Renal pelvis (tissue), 4 donors: ENCODE measurements around the gene VTN. TPM values are rescaled to one million over a fixed set of nuclear protein-coding genes. Genes with fewer than 3 reads are reported as not detected.

Experiments
- DNase-seq: peaks from one replicate; pipeline ENCODE4 v3.0.0-alpha.2; 2013
- polyA plus RNA-seq, 3 donors: library from polyadenylated mRNA; unstranded; fragments of 120-200 nt; gene quantifications; one replicate each; pipeline ENCODE4 v1.2.1, GENCODE V29; 2013; ENCODE audit not compliant: insufficient read length in 3 of 3

The VTN gene
- polyA plus RNA-seq, 3 donors, result 18.7 to 25.2 (median 20.4) TPM

DNA sequence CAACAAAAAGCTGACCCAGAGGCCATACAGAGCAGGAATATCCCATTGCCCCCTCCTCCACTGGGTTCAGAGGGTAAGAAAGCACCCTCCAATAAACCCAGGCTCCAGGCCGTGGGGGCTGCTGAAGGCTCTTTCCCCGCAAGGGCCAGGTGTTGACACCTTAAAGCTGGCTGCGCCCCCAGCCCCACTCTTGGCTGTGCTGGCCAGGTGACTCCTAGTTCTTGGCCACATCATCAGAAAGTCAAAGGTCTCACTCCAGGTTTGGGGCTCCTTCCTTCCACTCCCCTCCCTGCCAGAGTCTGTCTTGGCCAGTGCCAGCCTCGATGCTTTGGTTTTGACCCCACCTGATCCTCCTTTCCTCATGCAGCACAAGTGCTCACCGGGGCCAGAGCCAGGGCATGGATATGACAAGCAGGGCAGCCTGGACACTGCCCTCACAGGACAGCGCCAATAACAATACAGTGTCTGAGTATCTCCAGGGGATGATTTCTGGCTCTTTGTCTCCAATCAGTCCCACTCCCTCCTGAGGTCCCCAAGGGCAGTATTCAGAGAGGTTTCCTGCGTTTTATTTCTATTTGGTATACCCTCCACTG is 27.7 kb upstream of the VTN start:
- no peak for DNase-seq

- DNase-seq, result no peak
These were observed 27.2 kb upstream of the VTN start for GRCh38 chr17:28397275-28397674.

GRCh38 chr17:28396635-28397239 is 26.6 kb upstream of the VTN start:
- no peak for DNase-seq

GRCh38 chr17:28395968-28396367 is 25.9 kb upstream of the VTN start:
- DNase-seq, result no peak

DNA sequence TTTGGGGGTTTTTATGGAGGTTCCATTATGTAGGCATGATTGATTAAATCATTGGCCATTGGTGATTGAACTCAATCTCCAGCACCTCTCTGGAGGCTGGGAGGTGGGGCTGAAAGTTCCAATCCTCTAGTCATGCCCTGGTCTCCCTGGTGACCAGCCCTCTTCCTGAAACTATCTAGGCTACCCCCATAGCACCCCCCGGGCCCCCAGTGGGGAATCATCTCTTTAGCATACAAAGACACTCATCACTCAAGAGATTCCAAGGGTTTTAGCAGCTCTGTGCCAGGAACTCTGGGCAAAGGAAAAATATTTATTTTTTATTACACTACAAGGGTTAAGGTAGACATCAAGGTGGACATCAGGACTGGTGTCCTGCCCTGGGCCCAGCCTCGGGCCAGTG is 25.3 kb upstream of the VTN start:
- DNase-seq, result no peak

- no peak for DNase-seq
These were observed 24.4 kb upstream of the VTN start for GRCh38 chr17:28394337-28395116.

- no peak for DNase-seq
These were observed 22.4 kb upstream of the VTN start for GRCh38 chr17:28392491-28392890.

GRCh38 chr17:28391401-28391800 is 21.3 kb upstream of the VTN start:
- DNase-seq, result no peak

DNA sequence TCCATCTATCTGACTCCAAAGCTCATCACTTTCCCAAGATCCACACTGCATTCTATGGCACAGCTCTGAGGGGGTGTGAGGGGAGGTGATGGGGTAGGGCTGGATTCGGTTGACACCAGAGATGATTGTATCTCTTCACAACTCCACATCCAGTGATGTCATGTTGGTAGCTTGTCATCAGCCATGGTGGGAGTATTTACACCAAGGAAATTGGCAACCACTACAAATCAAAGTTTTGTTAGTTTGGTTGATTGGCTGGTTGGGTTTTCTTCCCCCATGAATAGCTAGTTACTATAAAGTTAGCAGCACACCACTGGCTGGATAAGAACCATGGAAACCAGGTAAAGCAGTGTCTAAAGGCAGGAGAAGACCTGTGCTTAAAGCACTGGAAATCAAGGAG is 20.9 kb upstream of the VTN start:
- DNase-seq, result no peak

DNA sequence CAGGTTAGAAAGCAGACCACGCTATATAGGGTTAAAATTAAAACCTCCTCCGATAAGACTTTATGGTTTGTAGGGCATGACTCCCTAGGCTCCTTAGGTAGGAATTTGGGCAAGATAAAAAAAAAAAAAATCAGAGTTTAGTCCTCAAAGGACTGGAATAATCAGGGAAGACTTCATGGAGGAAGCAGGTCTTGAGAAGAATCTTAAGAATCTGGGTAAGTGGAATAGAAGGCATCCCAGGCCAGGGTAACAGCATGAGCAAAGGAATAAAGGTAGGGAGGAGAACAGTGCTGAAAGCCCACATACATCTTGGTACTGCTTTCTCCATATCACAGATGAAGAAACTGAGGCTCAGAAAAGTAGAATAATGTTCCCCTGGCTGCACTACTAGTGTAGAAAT is 20.5 kb upstream of the VTN start:
- no peak for DNase-seq

DNA sequence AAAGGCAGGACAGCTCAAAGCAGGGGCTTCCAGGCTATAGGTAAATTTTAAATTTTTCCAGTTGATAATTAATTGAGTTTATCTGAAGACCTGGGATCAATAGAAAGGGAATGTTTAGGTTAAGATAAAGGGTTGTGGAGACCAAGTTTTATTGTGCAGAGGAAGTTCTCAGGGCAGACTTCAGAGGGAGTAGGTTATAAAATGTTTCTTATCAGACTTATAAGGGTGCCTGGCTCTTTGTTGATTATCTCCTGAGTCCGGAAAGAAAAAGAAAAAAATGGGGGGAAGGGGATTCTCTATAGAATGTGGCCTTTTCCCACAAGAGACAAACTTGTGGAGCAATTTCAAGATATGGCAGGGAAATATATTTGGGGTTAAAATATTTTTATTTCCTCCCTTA is 20.0 kb upstream of the VTN start:
- DNase-seq, result no peak

DNA sequence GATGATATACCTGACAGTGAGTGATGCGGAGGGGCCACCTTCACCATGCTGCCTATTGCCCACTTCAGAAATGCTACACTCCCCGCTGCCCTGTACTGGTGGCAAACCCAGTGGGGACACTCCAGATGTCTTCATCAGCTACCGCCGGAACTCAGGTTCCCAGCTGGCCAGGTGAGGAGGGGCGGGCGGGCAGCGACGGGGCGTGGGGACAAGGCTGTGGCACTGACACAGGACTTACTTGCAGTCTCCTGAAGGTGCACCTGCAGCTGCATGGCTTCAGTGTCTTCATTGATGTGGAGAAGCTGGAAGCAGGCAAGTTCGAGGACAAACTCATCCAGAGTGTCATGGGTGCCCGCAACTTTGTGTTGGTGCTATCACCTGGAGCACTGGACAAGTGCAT is 18.0 kb upstream of the VTN start:
- no peak for DNase-seq

- DNase-seq, result no peak
These were observed 16.3 kb upstream of the VTN start for GRCh38 chr17:28386391-28386790.

DNA sequence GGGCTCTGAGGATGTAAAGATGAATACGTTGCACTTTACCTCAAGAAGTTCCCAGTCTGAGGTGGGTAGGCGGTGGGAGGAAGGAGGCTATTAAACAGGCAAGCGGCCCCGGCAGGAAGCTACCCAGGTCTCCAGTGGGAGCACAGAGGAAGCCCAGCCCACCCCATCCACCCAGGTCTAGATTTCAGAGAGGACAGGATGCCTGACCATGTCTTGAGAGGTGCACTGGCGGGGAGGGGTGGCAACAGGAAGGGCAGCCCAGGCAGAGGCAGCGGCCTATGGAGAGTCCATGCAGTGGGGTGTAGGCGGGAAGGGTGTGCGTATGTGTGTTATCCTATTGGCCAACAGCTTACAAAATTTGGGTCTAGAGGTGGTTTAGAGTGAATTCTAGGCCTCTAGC is 15.3 kb upstream of the VTN start:
- no peak for DNase-seq

DNA sequence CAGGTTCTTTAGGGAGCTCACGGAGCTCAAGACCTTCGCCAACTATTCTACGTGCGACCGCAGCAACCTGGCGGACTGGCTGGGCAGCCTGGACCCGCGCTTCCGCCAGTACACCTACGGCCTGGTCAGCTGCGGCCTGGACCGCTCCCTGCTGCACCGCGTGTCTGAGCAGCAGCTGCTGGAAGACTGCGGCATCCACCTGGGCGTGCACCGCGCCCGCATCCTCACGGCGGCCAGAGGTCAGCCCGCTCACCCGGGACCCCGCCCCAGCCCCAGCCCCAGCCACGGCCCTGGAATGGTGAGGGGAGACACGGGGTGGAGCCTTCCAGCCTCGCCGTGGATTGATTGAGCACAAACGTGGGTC is 14.9 kb upstream of the VTN start:
- no peak for DNase-seq

DNA sequence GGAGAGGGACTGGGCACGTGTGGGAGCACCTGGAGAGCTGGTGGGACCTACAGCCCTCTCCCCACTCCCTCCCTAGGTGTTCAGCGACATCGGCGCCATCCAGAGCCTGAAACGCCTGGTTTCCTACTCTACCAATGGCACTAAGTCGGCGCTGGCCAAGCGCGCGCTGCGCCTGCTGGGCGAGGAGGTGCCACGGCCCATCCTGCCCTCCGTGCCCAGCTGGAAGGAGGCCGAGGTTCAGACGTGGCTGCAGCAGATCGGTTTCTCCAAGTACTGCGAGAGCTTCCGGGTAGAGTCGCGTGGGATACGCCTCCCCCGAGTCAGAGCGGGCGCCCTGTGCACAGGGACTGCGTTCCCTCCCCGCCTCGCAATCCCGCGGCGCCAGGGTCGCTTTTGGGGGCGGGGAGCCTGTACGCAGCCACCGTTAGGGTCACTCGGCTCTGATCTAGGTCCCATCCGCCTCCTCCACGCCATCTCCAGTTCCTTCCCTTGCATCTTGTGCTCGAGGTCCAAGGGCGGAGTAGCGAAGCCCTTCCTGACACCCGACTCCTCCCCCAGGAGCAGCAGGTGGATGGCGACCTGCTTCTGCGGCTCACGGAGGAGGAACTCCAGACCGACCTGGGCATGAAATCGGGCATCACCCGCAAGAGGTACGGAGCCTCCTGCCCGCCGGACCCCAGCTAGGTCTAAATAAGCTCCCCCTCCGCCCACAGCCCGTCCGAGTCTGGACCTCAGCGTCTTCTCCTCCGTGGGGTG is 14.4 kb upstream of the VTN start:
- DNase-seq, result no peak

- DNase-seq, result no peak
These were observed 11.2 kb upstream of the VTN start for GRCh38 chr17:28381141-28381825.

- DNase-seq, result no peak
These were observed 10.0 kb upstream of the VTN start for GRCh38 chr17:28379814-28380801.

DNA sequence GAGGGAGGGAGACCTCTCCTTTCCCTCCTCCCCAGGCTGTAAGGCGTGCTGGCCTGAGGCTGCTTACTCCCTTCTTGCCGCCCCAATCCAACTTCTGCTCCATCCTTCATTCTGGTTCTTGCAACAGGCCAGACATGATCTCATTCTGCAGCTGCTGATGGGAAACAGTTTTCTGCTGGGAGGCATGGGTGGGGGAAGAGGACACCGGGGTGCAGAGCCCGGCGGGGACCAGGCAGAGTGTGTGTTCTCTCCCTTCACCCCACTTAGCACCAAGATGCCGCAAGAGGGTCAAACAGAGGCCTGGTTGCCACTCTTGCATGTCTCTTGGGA is 2.8 kb upstream of the VTN start:
- DNase-seq, result no peak

GRCh38 chr17:28372203-28372944 is 2.3 kb upstream of the VTN start:
- no peak for DNase-seq
